H9 (cell line): ENCODE results near the gene MAD1L1. TPM values are rescaled to one million over a fixed set of nuclear protein-coding genes. Genes with fewer than 3 reads are reported as not detected.

Source experiments
- DNase-seq: peaks from one replicate; pipeline ENCODE4 v3.0.0-alpha.2; 2017
- H2AFZ ChIP-seq: one replicate; pipeline ENCODE4 v1.6.1; 2013; ENCODE audit warnings: mild to moderate bottlenecking, low read length, control low read depth, moderate library complexity
- H2AK5ac ChIP-seq: 2 replicates; pipeline ENCODE4 v1.6.1; 2013; ENCODE audit warnings: low read length, control low read depth, mixed read lengths; ENCODE audit not compliant: insufficient read length
- H2BK120ac ChIP-seq: one replicate; pipeline ENCODE4 v1.6.1; 2013; ENCODE audit warnings: low read depth, mild to moderate bottlenecking, low read length, control low read depth, inconsistent platforms; ENCODE audit not compliant: poor library complexity, severe bottlenecking
- H2BK12ac ChIP-seq: 2 replicates; pipeline ENCODE4 v1.6.1; 2013; ENCODE audit warnings: low read length, control low read depth, mixed read lengths, low read depth; ENCODE audit not compliant: insufficient read length
- H2BK15ac ChIP-seq: 2 replicates; pipeline ENCODE4 v1.6.1; 2013; ENCODE audit warnings: low read depth, low read length, control low read depth
- H2BK20ac ChIP-seq: one replicate; pipeline ENCODE4 v1.6.1; 2013; ENCODE audit warnings: low read depth, mild to moderate bottlenecking, low read length, control low read depth, inconsistent platforms; ENCODE audit not compliant: poor library complexity, severe bottlenecking
- H2BK5ac ChIP-seq: 2 replicates; pipeline ENCODE4 v1.6.1; 2013; ENCODE audit warnings: low read length, control low read depth, mixed read lengths; ENCODE audit not compliant: insufficient read length
- H3K14ac ChIP-seq: 2 replicates; pipeline ENCODE4 v1.6.1; 2013; ENCODE audit warnings: low read length, control low read depth; ENCODE audit not compliant: insufficient read depth
- H3K18ac ChIP-seq: 2 replicates; pipeline ENCODE4 v1.6.1; 2013; ENCODE audit warnings: low read depth, mild to moderate bottlenecking, mixed read lengths, low read length, control low read depth; ENCODE audit not compliant: insufficient read length
- H3K23ac ChIP-seq: 2 replicates; pipeline ENCODE4 v1.6.1; 2013; ENCODE audit warnings: low read length, control low read depth, mixed read lengths, low read depth; ENCODE audit not compliant: insufficient read length
- H3K23me2 ChIP-seq: 2 replicates; pipeline ENCODE4 v1.6.1; 2013; ENCODE audit warnings: low read depth, mild to moderate bottlenecking, mixed read lengths, low read length, control low read depth; ENCODE audit not compliant: insufficient read length, poor library complexity, severe bottlenecking
- H3K27ac ChIP-seq: 2 replicates; pipeline ENCODE4 v1.5.1; 2013; ENCODE audit warnings: low read length, control low read depth, mixed read lengths, low read depth; ENCODE audit not compliant: insufficient read length
- H3K27me3 ChIP-seq: 2 replicates; pipeline ENCODE4 v1.6.1; 2013; ENCODE audit warnings: low read length, control low read depth, inconsistent platforms; ENCODE audit not compliant: insufficient read depth
- H3K4ac ChIP-seq: 2 replicates; pipeline ENCODE4 v1.6.1; 2013; ENCODE audit warnings: low read depth, mild to moderate bottlenecking, control low read depth, inconsistent platforms, low read length, moderate library complexity
- H3K4me1 ChIP-seq: 2 replicates; pipeline ENCODE4 v1.6.1; 2013; ENCODE audit warnings: low read length, control low read depth, inconsistent platforms; ENCODE audit not compliant: insufficient read depth
- H3K4me2 ChIP-seq: 2 replicates; pipeline ENCODE4 v1.6.1; 2013; ENCODE audit warnings: low read length, control low read depth, mixed read lengths; ENCODE audit not compliant: insufficient read length, insufficient read depth
- H3K56ac ChIP-seq: 2 replicates; pipeline ENCODE4 v1.6.1; 2013; ENCODE audit warnings: low read depth, mild to moderate bottlenecking, mixed read lengths, low read length, control low read depth; ENCODE audit not compliant: insufficient read length
- H3K79me1 ChIP-seq: 2 replicates; pipeline ENCODE4 v1.6.1; 2013; ENCODE audit warnings: low read depth, mild to moderate bottlenecking, moderate library complexity, low read length, control low read depth, inconsistent platforms; ENCODE audit not compliant: insufficient read depth, poor library complexity, severe bottlenecking
- H3K79me2 ChIP-seq: 2 replicates; pipeline ENCODE4 v1.6.1; 2013; ENCODE audit warnings: low read length, control low read depth, inconsistent platforms; ENCODE audit not compliant: insufficient read depth
- H3K9ac ChIP-seq: 2 replicates; pipeline ENCODE4 v1.6.1; 2013; ENCODE audit warnings: low read length, control low read depth, mixed read lengths; ENCODE audit not compliant: insufficient read length; ENCODE audit errors: extremely low read depth
- H3K9me3 ChIP-seq: one replicate; pipeline ENCODE4 v1.6.1; 2013; ENCODE audit warnings: low read depth, low read length, inconsistent platforms; ENCODE audit not compliant: control insufficient read depth
- H3T11ph ChIP-seq: one replicate; pipeline ENCODE4 v1.6.1; 2013; ENCODE audit warnings: mild to moderate bottlenecking, low read length, control low read depth, inconsistent platforms
- H4K20me1 ChIP-seq: one replicate; pipeline ENCODE4 v1.6.1; 2013; ENCODE audit not compliant: control insufficient read depth, insufficient read length, insufficient read depth
- H4K5ac ChIP-seq: 2 replicates; pipeline ENCODE4 v1.6.1; 2013; ENCODE audit warnings: low read depth, mild to moderate bottlenecking, mixed read lengths, low read length, control low read depth; ENCODE audit not compliant: insufficient read length
- H4K8ac ChIP-seq: replicated peaks from 2 replicates; pipeline ENCODE4 v1.6.1; 2013; ENCODE audit warnings: low read length, control low read depth, mixed read lengths, low read depth; ENCODE audit not compliant: insufficient read length
- H4K91ac ChIP-seq: 2 replicates; pipeline ENCODE4 v1.6.1; 2013; ENCODE audit warnings: low read depth, mild to moderate bottlenecking, moderate library complexity, mixed read lengths, low read length, control low read depth; ENCODE audit not compliant: insufficient read length
- H3K27ac Mint-ChIP-seq, 3 experiments: 2 replicates in 2 of 3; 3 replicates in 1 of 3; pipeline ENCODE4 v1.8.0; 2020 to 2021; ENCODE audit warnings: mixed read lengths in 3 of 3, mild to moderate bottlenecking in 1 of 3, moderate library complexity in 1 of 3
- H3K27me3 Mint-ChIP-seq: 2 replicates; pipeline ENCODE4 v1.8.0; 2021; ENCODE audit warnings: low read depth, mild to moderate bottlenecking, moderate library complexity, mixed read lengths
- H3K36me3 Mint-ChIP-seq, 3 experiments: 2 replicates in 2 of 3; 3 replicates in 1 of 3; pipeline ENCODE4 v1.8.0; 2020 to 2021; ENCODE audit warnings: low read depth in 3 of 3, mixed read lengths in 3 of 3; ENCODE audit not compliant: insufficient read depth in 1 of 3
- H3K4me1 Mint-ChIP-seq, 2 experiments: 2 replicates each; pipeline ENCODE4 v1.8.0; 2020; ENCODE audit warnings: mixed read lengths in 2 of 2
- H3K4me3 Mint-ChIP-seq, 2 experiments: 2 replicates in 1 of 2; 3 replicates in 1 of 2; pipeline ENCODE4 v1.8.0; 2020 to 2021; ENCODE audit warnings: mild to moderate bottlenecking in 2 of 2, mixed read lengths in 2 of 2, moderate library complexity in 1 of 2
- H3K9me3 Mint-ChIP-seq, 2 experiments: 2 replicates in 1 of 2; 3 replicates in 1 of 2; pipeline ENCODE4 v1.8.0; 2020; ENCODE audit warnings: mild to moderate bottlenecking in 2 of 2, mixed read lengths in 2 of 2, moderate library complexity in 1 of 2
- CTCF ChIP-seq: fragments of 200-600 bp; sonication (generic); conservative IDR thresholded peaks from 3 replicates; pipeline ENCODE4 v1.8.0; 2021; ENCODE audit warnings: antibody characterized with exemption, mild to moderate bottlenecking
- WGBS: extraction: QIAGEN DNeasy Blood & Tissue Kit; methylation state at CpG from one replicate; pipeline ENCODE4 v1.1.7; 2013; ENCODE audit warnings: missing lambda C conversion rate, low lambda C conversion rate, mixed read lengths; ENCODE audit not compliant: insufficient read length; ENCODE audit errors: extremely low coverage; 5-methylcytosine and 5-hydroxymethylcytosine counted together
- total RNA-seq: library from RNA; stranded (reverse); gene quantifications from 2 replicates; pipeline ENCODE4 v1.2.1, GENCODE V29; 2021

MAD1L1 gene
- total RNA-seq, 1 experiment from 2014 or later: 39.0 TPM

- Histone ChIP-seq H3K4me1 (no peaks in the 10 kb centered on the region; the same call in 1 of the 2 replicates), H3T11ph (no peak within 1 kb of the TSS), H3K27ac (no peak within 1 kb of the TSS), H4K8ac (no peak within 1 kb of the TSS), H2AK5ac (no peak within 1 kb of the TSS), H3K27me3 (no peaks in the 10 kb centered on the region), H2AFZ (no peak within 1 kb of the TSS), H3K4ac (no peak within 1 kb of the TSS), H2BK20ac (no peak within 1 kb of the TSS), H2BK15ac (no peak within 1 kb of the TSS; the same call in 1 of the 2 replicates), H3K23ac (no peak within 1 kb of the TSS), H4K5ac (no peak within 1 kb of the TSS), H3K56ac (no peak within 1 kb of the TSS), H3K4me2 (peak within 1 kb of the TSS; percentile 89), H3K18ac (peak within 1 kb of the TSS; percentile 61), H3K14ac (peak within 1 kb of the TSS; percentile 73), H4K91ac (no peak within 1 kb of the TSS), H2BK120ac (no peak within 1 kb of the TSS), H3K9me3 (no peaks in the 10 kb centered on the region), H3K79me1 (no peaks in the 10 kb centered on the region), H3K23me2 (peaks cover 7% of the 10 kb centered on the region), H4K20me1 (no peaks in the 10 kb centered on the region), H2BK12ac (no peak within 1 kb of the TSS), H3K79me2 (peaks cover 6% of the 10 kb centered on the region; the same call in 1 of the 2 replicates), H2BK5ac (no peak within 1 kb of the TSS), H3K9ac (peak within 1 kb of the TSS; percentile 74)
- WGBS: no CpG with 5 or more reads among the region's 81 CpGs
- Mint-ChIP-seq H3K27me3 (no peaks in the 10 kb centered on the region; the same call in 1 of the 2 replicates), H3K36me3 (peaks cover 18 to 43% (median 35%) of the 10 kb centered on the region in 3 experiments), H3K4me3 (peak within 1 kb of the TSS; percentile 92 to 96), H3K27ac (peak within 1 kb of the TSS; percentile 55 to 98 (median 97); a peak in 6 of 7 replicates), H3K9me3 (no peaks in the 10 kb centered on the region), H3K4me1 (peaks cover 11 to 12% of the 10 kb centered on the region in 2 experiments)
- peak; percentile 85 for DNase-seq
- no peak for TF ChIP-seq CTCF
Observed at GRCh38 chr7:2241580-2242540, 9.1 kb upstream of the MAD1L1 start, which contains the start of the genes MRM2 and NUDT1. MRM2 (minus strand) TSS chr7:2242205; CDS start chr7:2242169, 36 bp downstream. NUDT1 (plus strand) TSS chr7:2242226; CDS start chr7:2244575, 2,349 bp downstream.
